Activated CD8-positive, alpha-beta memory T cell treated with anti-CD3 and anti-CD28 coated beads, Interleukin-2, amount 50 U/mL, for 1 hour (primary cell): Measurements from ENCODE around the gene PDIK1L.

Experiments used
- DNase-seq: peaks from one replicate; pipeline ENCODE4 v3.0.0-alpha.2; 2020; ENCODE audit errors: extremely low read depth

Gene PDIK1L

DNA sequence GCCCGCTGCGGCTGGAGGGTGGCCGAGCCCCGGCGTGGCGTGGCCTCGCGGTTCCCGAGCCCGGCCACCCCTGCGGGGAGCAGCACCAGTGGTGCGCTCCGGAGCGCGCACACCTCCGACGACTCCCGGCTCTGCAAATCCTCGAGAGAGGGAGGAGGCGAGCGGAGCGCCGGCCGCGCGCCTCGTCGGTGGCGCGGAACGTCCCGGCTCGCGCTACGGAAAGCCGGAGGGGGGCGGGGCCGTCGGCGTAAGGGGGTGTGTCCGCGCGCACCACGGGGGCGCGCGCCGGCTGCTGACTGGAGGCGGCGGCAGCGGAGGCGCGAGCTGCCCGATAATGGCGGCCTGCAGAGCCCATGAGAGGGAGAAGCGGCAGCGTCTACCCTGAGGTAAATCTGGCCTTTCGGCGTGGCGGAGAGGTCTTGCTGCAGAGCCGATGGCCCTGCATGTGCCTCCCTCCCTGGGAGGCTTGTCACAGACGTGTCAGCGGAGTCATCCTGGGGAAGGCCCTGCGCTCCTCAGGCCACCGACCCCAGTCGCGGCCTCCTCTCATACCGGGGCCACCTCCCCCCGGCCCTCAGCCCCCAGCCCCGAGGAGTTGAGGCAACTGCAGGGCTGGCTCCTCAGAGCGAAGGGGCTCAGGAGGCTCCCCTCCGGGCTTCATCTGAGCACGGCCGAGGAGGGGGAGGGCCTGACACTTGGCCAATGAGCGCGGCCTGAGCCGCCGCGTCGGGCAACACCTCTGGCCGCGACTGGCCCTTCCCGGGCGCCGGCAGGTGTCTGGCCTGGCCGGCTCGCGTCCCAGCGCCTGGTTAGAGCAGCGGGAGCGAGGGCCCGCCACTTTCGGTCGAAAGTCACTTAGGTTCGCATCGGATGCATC is at the start of gene PDIK1L:
PDIK1L (plus strand) TSS at position 295 of the 877 bp plus-strand sequence. CDS start 2,485 bp downstream, outside the sequence.
- peak; percentile 76 for DNase-seq

DNA sequence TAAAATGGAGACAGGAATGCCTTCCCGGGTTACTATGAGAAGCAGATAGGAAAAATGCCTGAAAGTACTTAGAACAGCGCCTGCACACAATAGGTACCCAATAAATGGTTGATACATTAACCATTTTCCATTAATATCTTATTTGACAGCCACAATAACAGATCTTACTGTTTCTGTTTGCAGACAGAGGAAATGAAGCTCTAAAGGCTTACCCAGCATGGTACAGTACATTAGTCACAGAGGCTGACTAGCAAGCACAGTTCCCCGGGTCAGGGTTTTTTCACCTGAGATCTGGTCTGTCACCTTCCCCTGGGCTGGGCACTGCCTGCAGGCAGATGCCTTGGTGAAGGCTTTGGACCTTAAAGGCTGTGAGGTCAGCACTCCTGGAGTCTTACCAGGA is 47.1 kb upstream of the PDIK1L start:
- DNase-seq, result no peak

- no peak for DNase-seq
Measured at GRCh38 chr1:26066160-26066559, 45.5 kb upstream of the PDIK1L start.

GRCh38 chr1:26066857-26067256 is 44.8 kb upstream of the PDIK1L start:
- DNase-seq, result no peak

GRCh38 chr1:26067432-26067911 is 44.2 kb upstream of the PDIK1L start, which contains the start of gene TRIM63:
Gene TRIM63, minus strand, starts transcription at chr1:26067630. Its CDS starts 136 bp downstream, at chr1:26067494.
- no peak for DNase-seq

GRCh38 chr1:26069941-26070295 is 41.7 kb upstream of the PDIK1L start:
- no peak for DNase-seq

DNA sequence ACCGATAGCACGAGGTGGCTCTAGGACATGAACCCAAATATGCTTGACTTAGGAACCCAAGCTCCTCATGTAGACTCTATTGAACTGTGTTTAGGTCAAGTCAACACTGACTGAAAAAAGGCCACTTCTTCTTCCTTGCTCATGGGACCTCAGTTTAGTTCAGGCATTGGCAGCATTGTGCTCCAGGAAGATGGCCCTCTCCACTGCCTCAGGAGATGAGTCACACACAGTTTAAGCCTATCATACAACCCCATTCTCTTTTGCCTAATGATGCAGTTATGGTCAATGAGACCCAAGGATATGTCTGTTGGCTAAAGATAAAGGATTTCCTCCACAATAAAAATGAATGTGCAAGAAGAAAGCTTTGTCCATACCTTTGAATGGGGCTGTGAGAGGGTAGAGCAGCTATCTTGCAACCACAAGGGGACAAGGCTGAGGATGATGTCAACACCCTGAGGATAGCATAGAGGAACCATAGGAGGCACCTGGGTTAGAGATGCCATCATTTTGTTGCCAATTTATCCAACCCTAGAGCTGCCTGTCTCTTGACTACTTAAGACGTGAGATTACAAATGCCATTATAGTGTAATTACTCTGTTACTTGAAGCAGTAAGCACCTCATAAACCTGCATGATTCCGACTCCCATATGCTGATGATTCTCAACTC is 41.2 kb upstream of the PDIK1L start:
- no peak for DNase-seq

DNA sequence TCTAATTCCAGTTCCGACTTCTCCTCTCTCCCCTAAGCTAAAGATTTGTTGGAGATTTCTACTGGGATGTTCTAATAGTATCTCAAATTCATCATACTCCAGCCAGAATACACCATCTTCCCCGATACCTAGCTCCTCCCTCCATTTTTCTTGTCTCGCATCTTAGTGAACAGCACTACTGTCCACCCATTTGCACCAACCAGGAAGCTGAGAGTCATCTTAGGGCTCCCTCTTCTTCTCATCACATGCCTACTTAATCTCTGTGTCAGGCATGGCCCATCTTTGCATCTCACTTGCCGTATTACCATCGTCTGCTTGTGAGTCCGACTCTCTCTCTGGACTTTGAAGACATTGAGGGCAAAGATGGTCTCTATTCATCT is 40.7 kb upstream of the PDIK1L start:
- DNase-seq, result no peak

DNA sequence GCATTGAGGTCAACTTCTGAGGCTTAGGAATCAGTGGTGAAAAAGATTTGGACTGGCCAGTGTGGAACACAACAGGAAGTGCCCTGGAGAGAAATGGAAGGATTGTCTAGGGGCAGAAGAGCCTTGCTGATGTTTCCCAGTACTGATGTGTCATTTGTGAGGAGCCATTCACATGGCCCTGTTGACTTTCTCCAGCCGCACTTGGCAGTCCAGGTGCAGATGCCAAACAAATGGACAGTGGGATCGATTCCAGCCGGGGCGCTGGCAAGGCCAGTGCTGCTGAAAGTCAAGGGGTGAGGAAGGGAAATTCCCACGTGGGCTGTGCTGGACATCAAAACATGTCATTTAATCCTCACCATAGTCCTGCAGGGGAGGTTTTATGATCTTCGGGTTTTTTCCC is 39.3 kb upstream of the PDIK1L start:
- DNase-seq, result no peak

- DNase-seq, result no peak
Measured at GRCh38 chr1:26075421-26076144, 36.0 kb upstream of the PDIK1L start.

DNA sequence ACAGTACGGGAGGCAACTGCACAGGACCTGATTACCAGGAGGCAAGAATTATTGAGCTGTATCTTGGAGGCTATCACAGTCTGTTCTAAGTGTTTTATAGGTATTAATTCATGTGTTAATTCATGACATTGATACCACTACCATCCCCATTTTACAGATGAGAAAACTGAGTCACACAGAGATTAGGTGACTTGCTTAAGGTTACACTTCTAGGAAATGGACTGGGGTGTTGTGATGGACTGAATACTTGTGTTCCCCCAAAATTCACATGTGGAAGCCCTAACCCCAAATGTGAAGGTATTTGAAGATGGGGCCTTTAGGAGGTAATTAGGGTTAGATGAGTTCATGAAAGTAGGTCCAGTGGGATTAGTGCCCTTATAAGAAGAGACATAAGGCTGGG is 34.1 kb upstream of the PDIK1L start:
- no peak for DNase-seq

DNA sequence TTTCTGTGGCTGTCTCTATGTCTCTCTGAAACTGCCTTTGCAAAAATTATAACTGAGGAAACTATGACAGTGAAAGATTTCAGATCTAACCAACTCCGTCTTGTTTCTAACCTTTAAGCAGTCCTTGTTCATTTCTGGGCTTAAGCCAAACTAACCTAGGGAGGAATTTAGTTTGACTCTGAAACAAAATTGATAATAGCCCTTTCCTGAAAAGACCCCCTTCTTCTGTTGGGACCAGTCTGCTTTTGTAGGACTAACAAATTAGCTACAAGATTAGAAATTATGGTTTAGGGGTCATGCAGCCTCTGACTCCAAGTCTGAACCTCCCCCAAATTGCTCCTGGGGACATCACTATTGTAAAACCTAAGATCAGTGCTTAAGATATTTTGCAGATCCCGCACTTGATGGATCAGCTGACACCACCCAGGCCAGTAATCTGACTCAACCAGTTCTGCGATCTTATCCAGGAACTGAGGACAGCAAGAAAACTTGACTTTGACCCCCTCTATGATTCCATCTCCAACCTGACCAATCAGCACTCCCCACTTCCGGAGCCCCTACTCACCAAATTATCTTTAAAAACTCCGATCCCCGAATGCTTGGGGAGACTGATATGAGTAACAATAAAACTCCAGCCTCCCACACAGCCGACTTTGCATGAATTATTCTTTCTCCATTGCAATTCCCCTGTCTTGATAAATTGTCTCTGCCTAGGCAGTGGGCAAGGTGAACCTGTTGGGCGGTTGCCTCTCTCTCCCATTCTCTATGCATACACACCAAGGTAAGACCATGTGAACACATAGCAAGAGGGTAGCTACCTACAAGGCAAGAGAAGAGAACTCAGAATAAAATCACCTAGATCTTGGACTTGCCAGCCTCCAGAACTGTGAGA is 33.1 kb upstream of the PDIK1L start:
- no peak for DNase-seq

GRCh38 chr1:26079178-26079563 is 32.5 kb upstream of the PDIK1L start:
- no peak for DNase-seq

DNA sequence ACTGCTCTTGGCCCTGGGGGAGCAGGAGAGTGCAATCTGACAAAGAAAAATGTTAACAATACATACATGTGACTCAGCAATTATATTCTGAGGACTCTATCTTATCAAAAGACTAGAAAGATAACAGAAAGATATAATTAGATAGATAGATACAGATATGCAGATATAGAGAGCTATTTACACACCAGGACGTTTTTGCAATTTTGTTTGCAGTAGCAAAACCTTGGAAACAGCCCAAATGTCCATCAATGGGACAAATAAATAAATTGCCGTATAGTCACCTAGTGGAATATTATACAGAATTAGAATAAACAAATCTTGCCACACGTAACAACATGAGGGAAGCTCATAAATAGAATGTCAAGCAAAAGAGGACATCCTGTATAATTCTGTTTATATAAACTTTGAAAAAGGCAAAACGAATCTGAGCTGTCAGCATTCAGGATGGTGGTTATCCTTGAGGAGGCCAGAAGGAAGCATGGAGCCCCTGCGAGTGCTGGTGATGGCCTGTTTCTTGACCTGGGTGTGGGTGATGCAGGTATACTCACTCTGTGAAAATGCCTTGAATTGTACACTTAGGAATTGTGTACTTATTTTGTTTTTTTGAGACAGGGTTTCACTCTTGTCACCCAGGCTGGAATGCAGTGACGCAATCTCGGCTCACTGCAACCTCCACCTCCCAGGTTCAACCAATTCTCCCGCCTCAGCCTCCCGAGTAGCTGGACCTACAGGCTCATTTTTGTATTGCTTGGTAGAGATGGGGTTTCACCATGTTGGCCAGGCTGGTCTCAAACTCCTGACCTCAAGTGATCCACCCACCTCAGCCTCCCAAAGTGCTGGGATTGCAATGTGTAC is 31.4 kb upstream of the PDIK1L start:
- no peak for DNase-seq

GRCh38 chr1:26081267-26082019 is 30.2 kb upstream of the PDIK1L start:
- no peak for DNase-seq

DNA sequence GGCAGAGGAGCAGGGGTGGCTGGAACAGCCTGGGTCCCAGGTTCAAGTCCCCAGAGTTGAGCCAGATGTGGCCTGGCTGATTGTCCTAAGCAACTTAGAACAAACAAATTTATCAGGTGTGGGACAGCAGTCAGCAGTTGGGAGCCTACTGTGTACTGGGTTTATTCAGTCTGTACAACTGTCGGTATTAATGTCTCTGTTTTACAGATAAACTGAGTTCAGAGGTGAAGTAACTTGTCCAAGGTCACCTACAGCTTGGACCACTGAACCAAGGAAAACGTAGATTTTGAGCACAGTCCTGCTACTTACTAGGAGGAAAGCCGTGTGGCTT is 29.6 kb upstream of the PDIK1L start:
- no peak for DNase-seq

- no peak for DNase-seq
Measured at GRCh38 chr1:26083208-26083607, 28.4 kb upstream of the PDIK1L start.

GRCh38 chr1:26084091-26084561 is 27.5 kb upstream of the PDIK1L start:
- no peak for DNase-seq

DNA sequence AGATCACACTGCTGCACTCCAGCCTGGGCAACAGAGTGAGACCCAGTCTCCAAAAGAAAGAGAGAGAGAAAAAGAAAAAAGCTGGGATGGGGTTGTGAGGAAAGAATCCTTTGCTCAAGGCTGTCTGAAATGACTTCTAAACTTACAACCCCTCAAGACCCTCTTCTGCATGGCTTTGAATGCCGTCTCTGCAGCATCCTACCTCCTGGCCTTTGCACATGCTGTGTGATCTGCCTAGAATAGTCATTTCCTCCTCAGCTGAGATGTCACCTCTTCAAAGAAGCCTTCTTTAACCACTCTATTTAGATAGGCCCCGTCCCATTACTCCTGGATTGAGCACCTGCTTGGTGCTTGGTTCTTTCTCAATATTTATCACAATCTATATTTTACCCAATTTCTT is 26.8 kb upstream of the PDIK1L start:
- no peak for DNase-seq

- DNase-seq, result no peak
Measured at GRCh38 chr1:26089125-26089524, 22.5 kb upstream of the PDIK1L start.
